T-helper 2 cell (primary cell): ENCODE data around the gene GPR87.

Source experiments
- DNase-seq, 5 experiments: peaks; one replicate each; pipeline versions ENCODE4 v3.0.0 to v3.0.0-alpha.2; 2012 to 2022

Gene GPR87

GRCh38 chr3:151315846-151316245, 774 bp downstream of the GPR87 start:
- DNase-seq = no peak

- no peak for DNase-seq
Measured at GRCh38 chr3:151315136-151315535, 1.5 kb downstream of the GPR87 start.

- no peak for DNase-seq
Measured at GRCh38 chr3:151314593-151314992, 2.0 kb downstream of the GPR87 start.

GRCh38 chr3:151314137-151314536, 2.5 kb downstream of the GPR87 start:
- no peak for DNase-seq

GRCh38 chr3:151312972-151313371, 3.6 kb downstream of the GPR87 start:
- no peak for DNase-seq

- no peak for DNase-seq
Measured at GRCh38 chr3:151309566-151309965, 7.1 kb downstream of the GPR87 start.

GRCh38 chr3:151307583-151308488, 8.8 kb downstream of the GPR87 start:
- peak in 1 of 5 experiments; percentile 61 for DNase-seq

GRCh38 chr3:151307131-151307530, 9.5 kb downstream of the GPR87 start:
- DNase-seq = no peak

- DNase-seq = no peak
Measured at GRCh38 chr3:151306168-151306810, 10.3 kb downstream of the GPR87 start.

GRCh38 chr3:151305775-151306151, 10.9 kb downstream of the GPR87 start:
- DNase-seq = no peak

- DNase-seq = peak in 3 of 5 experiments; percentile 9 to 63 (median 23)
Measured at GRCh38 chr3:151305060-151305774, 11.4 kb downstream of the GPR87 start.

GRCh38 chr3:151303751-151304150, 12.9 kb downstream of the GPR87 start:
- no peak for DNase-seq

- peak in 1 of 5 experiments; percentile 36 for DNase-seq
Measured at GRCh38 chr3:151301787-151302186, 14.8 kb downstream of the GPR87 start.

GRCh38 chr3:151300539-151300938, 16.1 kb downstream of the GPR87 start:
- DNase-seq = no peak

GRCh38 chr3:151299006-151299405, 17.6 kb downstream of the GPR87 start:
- DNase-seq = no peak

- no peak for DNase-seq
Measured at GRCh38 chr3:151297429-151297828, 19.2 kb downstream of the GPR87 start.

- no peak for DNase-seq
Measured at GRCh38 chr3:151296226-151296625, 20.4 kb downstream of the GPR87 start.

- peak in 1 of 5 experiments; percentile 41 for DNase-seq
Measured at GRCh38 chr3:151293127-151293526, 23.5 kb downstream of the GPR87 start.

- no peak for DNase-seq
Measured at GRCh38 chr3:151290673-151291072, 25.9 kb downstream of the GPR87 start.

- no peak for DNase-seq
Measured at GRCh38 chr3:151289445-151289844, 27.2 kb downstream of the GPR87 start.

- DNase-seq = no peak
Measured at GRCh38 chr3:151285940-151286339, 30.7 kb downstream of the GPR87 start.

GRCh38 chr3:151283907-151284461, 32.6 kb downstream of the GPR87 start:
- DNase-seq = peak in 1 of 5 experiments; percentile 77

- peak in 1 of 5 experiments; percentile 7 for DNase-seq
Measured at GRCh38 chr3:151283387-151283786, 33.2 kb downstream of the GPR87 start.
